GM23248 (cell line): Measurements from ENCODE around the gene URAD. TPM values are rescaled to one million over a fixed set of nuclear protein-coding genes. Genes with fewer than 3 reads are reported as not detected.

ENCODE experiments used
- DNase-seq: peaks from one replicate; pipeline ENCODE4 v3.0.0-alpha.2; 2015
- H2AFZ ChIP-seq: fragments of 200-600 bp; sonication (generic); 2 replicates; pipeline ENCODE4 v1.6.1; 2016; ENCODE audit warnings: antibody characterized with exemption
- H3F3A ChIP-seq: fragments of 200-600 bp; sonication (generic); 2 replicates; pipeline ENCODE4 v1.6.1; 2016; ENCODE audit warnings: mild to moderate bottlenecking, antibody characterized with exemption, mixed run types; ENCODE audit not compliant: insufficient read depth
- H3K27ac ChIP-seq: fragments of 200-600 bp; sonication (generic); 2 replicates; pipeline ENCODE4 v1.5.1; 2016; ENCODE audit warnings: mild to moderate bottlenecking
- H3K27me3 ChIP-seq: fragments of 200-600 bp; sonication (generic); replicated peaks from 2 replicates; pipeline ENCODE4 v1.6.1; 2016; ENCODE audit warnings: mild to moderate bottlenecking; ENCODE audit not compliant: insufficient read depth
- H3K36me3 ChIP-seq: fragments of 200-600 bp; sonication (generic); 2 replicates; pipeline ENCODE4 v1.6.1; 2016; ENCODE audit warnings: low read depth, mild to moderate bottlenecking
- H3K4me1 ChIP-seq: fragments of 200-600 bp; sonication (generic); 2 replicates; pipeline ENCODE4 v1.6.1; 2016; ENCODE audit warnings: mild to moderate bottlenecking; ENCODE audit not compliant: insufficient read depth
- H3K4me2 ChIP-seq: fragments of 200-600 bp; sonication (generic); one replicate; pipeline ENCODE4 v1.6.1; 2016; ENCODE audit warnings: mild to moderate bottlenecking; ENCODE audit not compliant: unreplicated experiment
- H3K4me3 ChIP-seq: fragments of 200-600 bp; sonication (generic); 2 replicates; pipeline ENCODE4 v1.5.1; 2016; ENCODE audit warnings: mild to moderate bottlenecking
- H3K79me2 ChIP-seq: fragments of 200-600 bp; sonication (generic); 2 replicates; pipeline ENCODE4 v1.6.1; 2016; ENCODE audit warnings: mild to moderate bottlenecking; ENCODE audit not compliant: insufficient read depth
- H3K9ac ChIP-seq: fragments of 200-600 bp; sonication (generic); 2 replicates; pipeline ENCODE4 v1.6.1; 2016; ENCODE audit warnings: mild to moderate bottlenecking
- H3K9me2 ChIP-seq: fragments of 200-600 bp; sonication (generic); 2 replicates; pipeline ENCODE4 v1.6.1; 2016; ENCODE audit warnings: mixed run types, mild to moderate bottlenecking, moderate library complexity; ENCODE audit not compliant: insufficient read depth
- H3K9me3 ChIP-seq: fragments of 200-600 bp; sonication (generic); one replicate; pipeline ENCODE4 v1.6.1; 2017; ENCODE audit warnings: low read depth
- H4K20me1 ChIP-seq: fragments of 200-600 bp; sonication (generic); 2 replicates; pipeline ENCODE4 v1.6.0; 2016; ENCODE audit not compliant: insufficient read depth
- EZH2 ChIP-seq: fragments of 200-600 bp; sonication (generic); IDR thresholded peaks from 2 replicates; pipeline ENCODE4 v1.6.1; 2018; ENCODE audit warnings: antibody characterized with exemption, mild to moderate bottlenecking; ENCODE audit not compliant: insufficient read depth, poor library complexity, severe bottlenecking
- EZH2phosphoT487 ChIP-seq: fragments of 200-600 bp; sonication (generic); IDR thresholded peaks from 2 replicates; pipeline ENCODE4 v1.6.1; 2018; ENCODE audit warnings: antibody characterized with exemption, moderate library complexity, mild to moderate bottlenecking, low read depth; ENCODE audit not compliant: insufficient read depth
- WGBS, 2 experiments: methylation state at CpG; one replicate each; pipeline ENCODE4 v1.1.6; 2015 to 2017; ENCODE audit warnings: low lambda C conversion rate in 2 of 2, low coverage in 1 of 2; ENCODE audit errors: missing lambda C conversion rate in 2 of 2; 5-methylcytosine and 5-hydroxymethylcytosine counted together
- in situ Hi-C: fragments of 300-500 bp; cut with MboI; formaldehyde crosslinking; loops from 2 replicates; pipeline ENCODE4 v1.15.0; 2020
- polyA plus RNA-seq: library from polyadenylated mRNA; unstranded; fragments of >200 nt; fragmentation: Nextera tagmentation; extraction: Ambion mirVana; gene quantifications from 2 replicates; pipeline ENCODE4 v1.2.1, GENCODE V29; 2016
- total RNA-seq: library from RNA; depleted of rRNA; stranded (reverse); fragments of >200 nt; shearing (Covaris generic); gene quantifications from 2 replicates; pipeline ENCODE4 v1.2.3, GENCODE V29; 2014

URAD gene
- total and polyA plus RNA-seq, 2 experiments from 2014 or later = not detected

- Histone ChIP-seq H3K79me2 (no peaks in the 10 kb centered on the region), H3K27ac (no peak overlapping the region), H3F3A (no peaks in the 10 kb centered on the region), H3K4me1 (no peaks in the 10 kb centered on the region), H3K4me3 (no peak overlapping the region), H3K4me2 (no peak overlapping the region), H3K27me3 (peaks cover 89% of the 10 kb centered on the region), H3K9me3 (no peaks in the 10 kb centered on the region), H2AFZ (no peak overlapping the region), H3K36me3 (no peaks in the 10 kb centered on the region), H4K20me1 (no peaks in the 10 kb centered on the region), H3K9me2 (no peaks in the 10 kb centered on the region), H3K9ac (no peak overlapping the region)
- TF ChIP-seq EZH2 (peak; percentile 95), EZH2phosphoT487 (0 out of 2 replicates have a peak, but pooled peaks have one; percentile 63)
- 4 to 5% methylated on average over 74 to 79 of the region's 80 CpGs for WGBS, 2 experiments
- DNase-seq = peak; percentile 39
- in situ Hi-C loops = loop anchor here (25.0 kb wide), 1 partner anchor 990 kb away; no protein-coding TSS in a partner anchor
These were observed 10.8 kb downstream of the URAD start for GRCh38 chr13:27977476-27978300.

GRCh38 chr13:27976362-27977091, 12.0 kb downstream of the URAD start:
- H3K4me3 ChIP-seq = no peak overlapping the region
- TF ChIP-seq EZH2 (no peak), EZH2phosphoT487 (no peak)
- no peak overlapping the region for H3K27ac ChIP-seq
- H3K79me2 ChIP-seq = no peaks in the 10 kb centered on the region
- no peaks in the 10 kb centered on the region for H3K9me2 ChIP-seq
- in situ Hi-C loops = loop anchor here (25.0 kb wide), 1 partner anchor 989 kb away; no protein-coding TSS in a partner anchor
- H2AFZ ChIP-seq = no peak overlapping the region
- H3F3A ChIP-seq = no peaks in the 10 kb centered on the region
- H3K4me1 ChIP-seq = no peaks in the 10 kb centered on the region
- 8 to 9% methylated on average over 9 to 12 of the region's 12 CpGs for WGBS, 2 experiments
- H3K9ac ChIP-seq = no peak overlapping the region
- H3K27me3 ChIP-seq = peaks cover 89% of the 10 kb centered on the region
- H3K36me3 ChIP-seq = no peaks in the 10 kb centered on the region
- H4K20me1 ChIP-seq = no peaks in the 10 kb centered on the region
- DNase-seq = no peak
- no peaks in the 10 kb centered on the region for H3K9me3 ChIP-seq
- H3K4me2 ChIP-seq = no peak overlapping the region

GRCh38 chr13:27975564-27976361, 12.7 kb downstream of the URAD start:
- H3K9ac ChIP-seq = no peak overlapping the region
- TF ChIP-seq EZH2 (peak; percentile 92), EZH2phosphoT487 (0 out of 2 replicates have a peak, but pooled peaks have one; percentile 52)
- H4K20me1 ChIP-seq = no peaks in the 10 kb centered on the region
- H3K27me3 ChIP-seq = peaks cover 89% of the 10 kb centered on the region
- WGBS, 2 experiments = 2 to 4% methylated on average over 48 to 50 of the region's 51 CpGs
- H3K4me1 ChIP-seq = no peaks in the 10 kb centered on the region
- no peak overlapping the region for H3K27ac ChIP-seq
- no peak overlapping the region for H3K4me2 ChIP-seq
- no peaks in the 10 kb centered on the region for H3K36me3 ChIP-seq
- H3K4me3 ChIP-seq = no peak overlapping the region
- no peaks in the 10 kb centered on the region for H3F3A ChIP-seq
- in situ Hi-C loops = loop anchor here (25.0 kb wide), 1 partner anchor 988 kb away; no protein-coding TSS in a partner anchor
- no peak for DNase-seq
- no peaks in the 10 kb centered on the region for H3K79me2 ChIP-seq
- no peaks in the 10 kb centered on the region for H3K9me3 ChIP-seq
- H2AFZ ChIP-seq = no peak overlapping the region
- H3K9me2 ChIP-seq = no peaks in the 10 kb centered on the region
